Measurements from ENCODE around the gene STAC2.
A peak's percentile ranks its signal among the peaks of the same experiment; 100 is the strongest.

Gene STAC2

GRCh38 chr17:39197380-39198185, 28.2 kb downstream of the STAC2 start, which contains the start of gene CACNB1:
Gene CACNB1, minus strand, starts transcription at chr17:39197669. Its CDS starts 174 bp downstream, at chr17:39197495.
- H3K4me3 ChIP-seq, result peak within 1 kb of the TSS; percentile 90
- DNase-seq (ENCODE audit: low read depth, low spot score), result no peak
- no peaks in the 10 kb centered on the region for H3K9me3 ChIP-seq (ENCODE audit: low read depth, low read length)
- H3K9ac ChIP-seq (ENCODE audit: insufficient read length), result peak within 1 kb of the TSS; percentile 75
- peaks cover 21% of the 10 kb centered on the region for H3K36me3 ChIP-seq (ENCODE audit: insufficient read depth, low read length)
- TF ChIP-seq FOXP2 (optimal IDR thresholded peaks at IDR 0.05; ENCODE audit: control extremely low read depth, extremely low read length, insufficient read depth) (no peak), POLR2AphosphoS5 (IDR thresholded peaks at IDR 0.05; ENCODE audit: borderline replicate concordance, low read depth, low read length) (peak; percentile 74; the same call in 1 of the 2 replicates)
- H3K27ac ChIP-seq, result no peak within 1 kb of the TSS

- no peak overlapping the region for H3K27ac ChIP-seq
- no peak for DNase-seq (ENCODE audit: low read depth, low spot score)
- H3K9ac ChIP-seq (ENCODE audit: insufficient read length), result peak overlapping the region; percentile 75
- H3K4me3 ChIP-seq, result peak overlapping the region; percentile 90
- TF ChIP-seq EZH2 (IDR thresholded peaks at IDR 0.05), result no peak
- TF ChIP-seq FOXP2 (optimal IDR thresholded peaks at IDR 0.05; ENCODE audit: control extremely low read depth, extremely low read length, insufficient read depth), result no peak
- TF ChIP-seq POLR2AphosphoS5 (IDR thresholded peaks at IDR 0.05; ENCODE audit: borderline replicate concordance, low read depth, low read length), result no peak
- peaks cover 14% of the 10 kb centered on the region for H3K36me3 ChIP-seq (ENCODE audit: insufficient read depth, low read length)
- no peaks in the 10 kb centered on the region for H3K9me3 ChIP-seq (ENCODE audit: low read depth, low read length)
These were observed 28.9 kb downstream of the STAC2 start for GRCh38 chr17:39196808-39197291.

- H3K9me3 ChIP-seq (ENCODE audit: low read depth, low read length), result no peaks in the 10 kb centered on the region
- peaks cover 9% of the 10 kb centered on the region for H3K36me3 ChIP-seq (ENCODE audit: insufficient read depth, low read length)
- DNase-seq (ENCODE audit: low read depth, low spot score), result no peak
- peak overlapping the region; percentile 90 for H3K4me3 ChIP-seq
- no peak overlapping the region for H3K9ac ChIP-seq (ENCODE audit: insufficient read length)
- H3K27ac ChIP-seq, result no peak overlapping the region
- no peak for TF ChIP-seq FOXP2 (optimal IDR thresholded peaks at IDR 0.05; ENCODE audit: control extremely low read depth, extremely low read length, insufficient read depth)
These were observed 29.4 kb downstream of the STAC2 start for GRCh38 chr17:39196241-39196807.

GRCh38 chr17:39195568-39196160, 30.1 kb downstream of the STAC2 start:
- DNase-seq (ENCODE audit: low read depth, low spot score), result no peak
- Histone ChIP-seq H3K4me3 (no peak overlapping the region), H3K36me3 (ENCODE audit: insufficient read depth, low read length) (peaks cover 2% of the 10 kb centered on the region), H3K9me3 (ENCODE audit: low read depth, low read length) (no peaks in the 10 kb centered on the region), H3K27ac (no peak overlapping the region), H3K9ac (ENCODE audit: insufficient read length) (no peak overlapping the region)
- no peak for TF ChIP-seq EZH2 (IDR thresholded peaks at IDR 0.05)
- TF ChIP-seq POLR2AphosphoS5 (IDR thresholded peaks at IDR 0.05; ENCODE audit: borderline replicate concordance, low read depth, low read length), result no peak
- no peak for TF ChIP-seq FOXP2 (optimal IDR thresholded peaks at IDR 0.05; ENCODE audit: control extremely low read depth, extremely low read length, insufficient read depth)

GRCh38 chr17:39194985-39195524, 30.7 kb downstream of the STAC2 start:
- no peak for DNase-seq (ENCODE audit: low read depth, low spot score)
- Histone ChIP-seq H3K36me3 (ENCODE audit: insufficient read depth, low read length) (no peaks in the 10 kb centered on the region; the same call in 1 of the 2 replicates), H3K4me3 (no peak overlapping the region), H3K9ac (ENCODE audit: insufficient read length) (no peak overlapping the region), H3K9me3 (ENCODE audit: low read depth, low read length) (no peaks in the 10 kb centered on the region), H3K27ac (no peak overlapping the region)
- no peak for TF ChIP-seq EZH2 (IDR thresholded peaks at IDR 0.05)
- no peak for TF ChIP-seq POLR2AphosphoS5 (IDR thresholded peaks at IDR 0.05; ENCODE audit: borderline replicate concordance, low read depth, low read length)
- TF ChIP-seq FOXP2 (optimal IDR thresholded peaks at IDR 0.05; ENCODE audit: control extremely low read depth, extremely low read length, insufficient read depth), result no peak

- H3K9me3 ChIP-seq (ENCODE audit: low read depth, low read length), result no peaks in the 10 kb centered on the region
- TF ChIP-seq FOXP2 (optimal IDR thresholded peaks at IDR 0.05; ENCODE audit: control extremely low read depth, extremely low read length, insufficient read depth) (no peak), POLR2AphosphoS5 (IDR thresholded peaks at IDR 0.05; ENCODE audit: borderline replicate concordance, low read depth, low read length) (no peak), EZH2 (IDR thresholded peaks at IDR 0.05) (no peak)
- no peak overlapping the region for H3K9ac ChIP-seq (ENCODE audit: insufficient read length)
These were observed 31.4 kb downstream of the STAC2 start for GRCh38 chr17:39194089-39194984.

GRCh38 chr17:39193346-39193745, 32.4 kb downstream of the STAC2 start:
- Histone ChIP-seq H3K4me3 (no peak overlapping the region), H3K36me3 (ENCODE audit: insufficient read depth, low read length) (no peaks in the 10 kb centered on the region; the same call in 1 of the 2 replicates), H3K9ac (ENCODE audit: insufficient read length) (no peak overlapping the region), H3K9me3 (ENCODE audit: low read depth, low read length) (no peaks in the 10 kb centered on the region), H3K27ac (no peak overlapping the region)
- TF ChIP-seq FOXP2 (optimal IDR thresholded peaks at IDR 0.05; ENCODE audit: control extremely low read depth, extremely low read length, insufficient read depth) (no peak), POLR2AphosphoS5 (IDR thresholded peaks at IDR 0.05; ENCODE audit: borderline replicate concordance, low read depth, low read length) (no peak), EZH2 (IDR thresholded peaks at IDR 0.05) (no peak)
- no peak for DNase-seq (ENCODE audit: low read depth, low spot score)

More at GRCh38 chr17:39194089-39194984, 31.4 kb downstream of the STAC2 start:
- DNase-seq (ENCODE audit: low read depth, low spot score), result no peak
- Histone ChIP-seq H3K27ac (no peak overlapping the region), H3K4me3 (no peak overlapping the region), H3K36me3 (ENCODE audit: insufficient read depth, low read length) (no peaks in the 10 kb centered on the region; the same call in 1 of the 2 replicates)

Measured in SK-N-MC (cell line).